GM19023 (cell line): Measurements from ENCODE around the gene THADA.
A peak's percentile ranks its signal among the peaks of the same experiment; 100 is the strongest.
"Not testable (repeated sequence)": the region's sequence is repeated elsewhere in the genome, so short reads cannot be mapped to it uniquely, and the experiment has no call there.

ENCODE experiments used
- ATAC-seq: cut with Tn5 transposase; IDR thresholded peaks from one replicate; pipeline ENCODE4 v1.9.1; 2021; ENCODE audit warnings: mild to moderate bottlenecking, moderate library complexity; ENCODE audit not compliant: unreplicated experiment

THADA gene

GRCh38 chr2:43600596-43600995, 4.8 kb upstream of the THADA start:
- not testable (repeated sequence) for ATAC-seq

GRCh38 chr2:43594875-43595274, 963 bp downstream of the THADA start:
- no peak for ATAC-seq

GRCh38 chr2:43593254-43593653, 2.6 kb downstream of the THADA start:
- ATAC-seq: no peak

GRCh38 chr2:43592443-43592842, 3.4 kb downstream of the THADA start:
- ATAC-seq: no peak

GRCh38 chr2:43585708-43586107, 10.1 kb downstream of the THADA start:
- ATAC-seq: no peak

- no peak for ATAC-seq
Observed at GRCh38 chr2:43579275-43579981, 16.4 kb downstream of the THADA start.

GRCh38 chr2:43576981-43577892, 18.6 kb downstream of the THADA start:
- ATAC-seq: no peak

GRCh38 chr2:43572244-43572643, 23.6 kb downstream of the THADA start:
- no peak for ATAC-seq

GRCh38 chr2:43569921-43570320, 25.9 kb downstream of the THADA start:
- peak; percentile 91 for ATAC-seq

GRCh38 chr2:43568228-43568627, 27.6 kb downstream of the THADA start:
- no peak for ATAC-seq

GRCh38 chr2:43566461-43566729, 29.4 kb downstream of the THADA start:
- ATAC-seq: no peak

- no peak for ATAC-seq
Observed at GRCh38 chr2:43563679-43564078, 32.2 kb downstream of the THADA start.

GRCh38 chr2:43560231-43560547, 35.6 kb downstream of the THADA start:
- no peak for ATAC-seq

GRCh38 chr2:43559391-43560230, 36.2 kb downstream of the THADA start:
- peak; percentile 90 for ATAC-seq

GRCh38 chr2:43557196-43557595, 38.6 kb downstream of the THADA start:
- no peak for ATAC-seq

- no peak for ATAC-seq
Observed at GRCh38 chr2:43556256-43556655, 39.6 kb downstream of the THADA start.

GRCh38 chr2:43553341-43553855, 42.4 kb downstream of the THADA start:
- no peak for ATAC-seq

- no peak for ATAC-seq
Observed at GRCh38 chr2:43551990-43552389, 43.8 kb downstream of the THADA start.

GRCh38 chr2:43548381-43548780, 47.5 kb downstream of the THADA start:
- ATAC-seq: not testable (repeated sequence)

GRCh38 chr2:43542285-43542933, 53.4 kb downstream of the THADA start:
- ATAC-seq: no peak

GRCh38 chr2:43541165-43541564, 54.7 kb downstream of the THADA start:
- no peak for ATAC-seq
